Measurements from ENCODE around the gene CACNA1H. TPM values are rescaled to one million over a fixed set of nuclear protein-coding genes. Genes with fewer than 3 reads are reported as not detected.

CACNA1H gene
- total and polyA plus RNA-seq, 2 of the 8 experiments (the other 6 are each of a cell fraction or from before 2014, with no cell fraction given) = 14.0 to 28.7 TPM

DNA sequence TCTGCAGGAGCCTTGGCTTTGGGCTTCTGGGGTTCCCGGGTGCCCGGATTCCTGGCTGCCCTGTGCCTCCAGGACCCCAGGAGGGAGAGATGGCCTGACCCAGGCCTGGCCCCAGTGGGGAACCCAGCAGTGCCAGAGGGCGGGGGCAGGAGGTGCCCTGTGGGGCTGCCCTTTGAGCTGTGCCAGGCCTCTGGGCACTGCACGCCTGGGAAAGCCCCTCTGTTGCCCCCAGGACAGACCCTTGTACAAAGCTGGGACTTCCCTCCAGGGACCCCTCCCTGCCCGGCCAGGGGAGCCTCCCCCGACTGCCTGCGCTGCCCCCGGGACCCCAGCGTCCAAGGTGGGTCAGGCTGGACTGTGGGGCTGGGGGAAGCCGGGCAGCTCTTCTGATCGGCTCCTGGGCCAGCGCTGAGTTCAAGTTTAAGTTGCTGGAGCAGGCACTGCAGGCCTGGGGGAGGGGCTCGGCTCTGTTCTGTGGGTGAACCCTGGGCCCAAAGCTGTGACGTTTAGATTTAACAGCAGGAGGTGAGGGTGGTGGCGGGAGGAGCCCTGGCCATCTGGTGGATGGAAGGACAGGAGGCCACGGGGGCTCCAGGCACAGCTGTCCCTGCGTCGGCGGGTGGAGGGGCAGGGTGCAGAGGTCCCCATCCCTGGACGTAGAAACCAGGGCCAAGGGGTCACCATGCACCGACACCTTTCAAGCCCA, 29.2 kb upstream of the CACNA1H start:
- Histone ChIP-seq H3K4me3 (ENCODE audit: extremely low read depth in 1 of 4, insufficient read depth in 2 of 4, low read depth in 3 of 4, low read length in 4 of 4) (no peak overlapping the region), H4K91ac (replicated peaks; ENCODE audit: insufficient read length, low read length) (no peak overlapping the region), H2BK120ac (replicated peaks; ENCODE audit: low read depth, low read length) (no peak overlapping the region), H3K14ac (ENCODE audit: insufficient read length) (no peak overlapping the region), H3K56ac (replicated peaks; ENCODE audit: insufficient read length, low read depth, low read length) (no peak overlapping the region), H2BK12ac (ENCODE audit: low read depth, low read length) (no peak overlapping the region), H3K79me2 (ENCODE audit: control insufficient read depth in 1 of 2, insufficient read depth in 2 of 2, low read length in 2 of 2) (no peaks in the 10 kb centered on the region), H3K27ac (ENCODE audit: low read depth, low read length) (no peak overlapping the region), H2BK20ac (ENCODE audit: low read length) (no peak overlapping the region), H3K23me2 (ENCODE audit: low read depth, low read length) (no peaks in the 10 kb centered on the region), H3K79me1 (ENCODE audit: low read depth, low read length) (no peaks in the 10 kb centered on the region), H3K4me1 (replicated peaks in 1 of 4; ENCODE audit: control insufficient read depth in 3 of 4, insufficient read depth in 4 of 4, low read length in 3 of 4) (peaks cover 0 to 6% (median 0%) of the 10 kb centered on the region in 4 experiments; a peak in 2 of 7 replicates), H2BK15ac (ENCODE audit: low read length) (no peak overlapping the region), H2BK5ac (ENCODE audit: low read depth, low read length) (no peak overlapping the region), H2AK5ac (ENCODE audit: low read depth, low read length) (no peak overlapping the region), H3K18ac (ENCODE audit: extremely low read depth, low read length) (no peak overlapping the region), H3K23ac (ENCODE audit: insufficient read length) (no peak overlapping the region), H3K9me3 (ENCODE audit: insufficient read depth in 2 of 2, low read depth in 1 of 2, low read length in 1 of 2) (no peaks in the 10 kb centered on the region), H3K27me3 (replicated peaks in 1 of 4; ENCODE audit: control insufficient read depth in 3 of 4, extremely low read depth in 1 of 4, insufficient read depth in 3 of 4, low read length in 3 of 4) (no peaks in the 10 kb centered on the region), H4K5ac (ENCODE audit: insufficient read length, low read depth, low read length) (no peak overlapping the region), H3K36me3 (ENCODE audit: control insufficient read depth in 2 of 4, insufficient read depth in 4 of 4, low read length in 3 of 4) (no peaks in the 10 kb centered on the region), H3K4ac (replicated peaks; ENCODE audit: insufficient read length, low read depth, low read length) (no peak overlapping the region), H4K20me1 (replicated peaks in 1 of 2; ENCODE audit: control insufficient read depth in 1 of 2, insufficient read depth in 2 of 2, low read length in 2 of 2) (no peaks in the 10 kb centered on the region), H3K9ac (replicated peaks in 1 of 4; ENCODE audit: extremely low read depth in 1 of 4, low read depth in 3 of 4, low read length in 3 of 4) (no peak overlapping the region), H2AFZ (ENCODE audit: low read length) (no peak overlapping the region), H4K8ac (ENCODE audit: extremely low read depth, insufficient read depth, low read length) (no peak overlapping the region; the same call in 1 of the 2 replicates), H3K4me2 (ENCODE audit: insufficient read depth in 1 of 2, low read depth in 2 of 2, low read length in 2 of 2) (no peak overlapping the region; a peak in 1 of 4 replicates)
- no peak for DNase-seq (ENCODE audit: low read depth in 1 of 2, low spot score in 2 of 2)
- TF ChIP-seq, protein P1, sequence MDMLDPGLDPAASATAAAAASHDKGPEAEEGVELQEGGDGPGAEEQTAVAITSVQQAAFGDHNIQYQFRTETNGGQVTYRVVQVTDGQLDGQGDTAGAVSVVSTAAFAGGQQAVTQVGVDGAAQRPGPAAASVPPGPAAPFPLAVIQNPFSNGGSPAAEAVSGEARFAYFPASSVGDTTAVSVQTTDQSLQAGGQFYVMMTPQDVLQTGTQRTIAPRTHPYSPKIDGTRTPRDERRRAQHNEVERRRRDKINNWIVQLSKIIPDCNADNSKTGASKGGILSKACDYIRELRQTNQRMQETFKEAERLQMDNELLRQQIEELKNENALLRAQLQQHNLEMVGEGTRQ (IDR thresholded peaks at IDR 0.05; ENCODE audit: low read length) = no peak
- no peak for TF ChIP-seq TAF7 (optimal IDR thresholded peaks at IDR 0.05; ENCODE audit: borderline replicate concordance, low read depth, low read length)
- no peak for TF ChIP-seq CBX8 (IDR thresholded peaks at IDR 0.05; ENCODE audit: borderline replicate concordance, low read depth, low read length)
- no peak for TF ChIP-seq EP300 (IDR thresholded peaks at IDR 0.05; ENCODE audit: borderline replicate concordance in 1 of 2, low read depth in 2 of 2, low read length in 2 of 2)
- TF ChIP-seq GABPA (IDR thresholded peaks at IDR 0.05; ENCODE audit: borderline replicate concordance, insufficient read depth, low read length) = no peak
- no peak for FAIRE-seq
- POLR2A ChIA-PET (ENCODE audit: partially characterized antibody) = no interaction called here
- WGBS, 2 experiments (ENCODE audit: extremely low coverage in 1 of 2, insufficient coverage in 1 of 2, insufficient read length in 1 of 2, insufficient replicate concordance in 2 of 2, low coverage in 1 of 2, low lambda C conversion rate in 2 of 2, missing lambda C conversion rate in 1 of 2) = 82% methylated on average over 19 of the region's 21 CpGs; no CpG with 5 or more reads in 1 of the 2 experiments
- CTCF ChIA-PET (ENCODE audit: partially characterized antibody) = interaction anchor here (1.0 kb wide), 1 partner anchor 17 kb away, joined by 3 read pairs; no protein-coding TSS in a partner anchor
